UCSD-AML1 (cell line): ENCODE results near the gene CSNK2B.
A peak's percentile ranks its signal among the peaks of the same experiment; 100 is the strongest.

Source experiments
- DNase-seq: peaks from one replicate; lab custom pipeline; 2025; ENCODE audit not compliant: unreplicated experiment; lab: John Stamatoyannopoulos, UW

The CSNK2B gene

GRCh38 chr6:31710523-31711219 is 44.8 kb downstream of the CSNK2B start:
- no peak for DNase-seq

- DNase-seq = peak; percentile 79
These were observed 45.4 kb downstream of the CSNK2B start for GRCh38 chr6:31711233-31711632.

GRCh38 chr6:31712296-31712695 is 46.4 kb downstream of the CSNK2B start:
- peak; percentile 51 for DNase-seq

- no peak for DNase-seq
These were observed 47.6 kb downstream of the CSNK2B start for GRCh38 chr6:31713465-31713864.

- no peak for DNase-seq
These were observed 48.3 kb downstream of the CSNK2B start for GRCh38 chr6:31713991-31714684.

GRCh38 chr6:31715022-31715958 is 49.4 kb downstream of the CSNK2B start, which contains the start of gene LY6G6D:
TSS of gene LY6G6D (plus strand) at chr6:31715348. CDS start at chr6:31715356, 8 bp downstream.
- no peak for DNase-seq

GRCh38 chr6:31717499-31718222 is 51.8 kb downstream of the CSNK2B start:
- DNase-seq = no peak

- DNase-seq = no peak
These were observed 52.4 kb downstream of the CSNK2B start for GRCh38 chr6:31718265-31718664.

GRCh38 chr6:31719001-31719400 is 53.1 kb downstream of the CSNK2B start:
- DNase-seq = no peak
